Amniotic epithelial cell (primary cell): ENCODE measurements around the gene MALRD1.

Experiments used
- DNase-seq: peaks from one replicate; pipeline ENCODE4 v3.0.0-alpha.2; 2010; ENCODE audit warnings: low read depth

The MALRD1 gene

GRCh38 chr10:19654576-19654975 is 606.0 kb downstream of the MALRD1 start:
- DNase-seq = peak; percentile 87

- peak; percentile 51 for DNase-seq
Observed at GRCh38 chr10:19656420-19657042, 607.9 kb downstream of the MALRD1 start.

- DNase-seq = peak; percentile 33
Observed at GRCh38 chr10:19658131-19658530, 609.5 kb downstream of the MALRD1 start.

- DNase-seq = no peak
Observed at GRCh38 chr10:19658622-19659233, 610.1 kb downstream of the MALRD1 start.

- DNase-seq = peak; percentile 38
Observed at GRCh38 chr10:19659920-19660655, 611.5 kb downstream of the MALRD1 start.

GRCh38 chr10:19663344-19663743 is 614.7 kb downstream of the MALRD1 start:
- DNase-seq = no peak

GRCh38 chr10:19668116-19668515 is 619.5 kb downstream of the MALRD1 start:
- DNase-seq = no peak

GRCh38 chr10:19676063-19676462 is 627.5 kb downstream of the MALRD1 start:
- DNase-seq = no peak

GRCh38 chr10:19683356-19683755 is 634.8 kb downstream of the MALRD1 start:
- peak; percentile 56 for DNase-seq

- peak; percentile 54 for DNase-seq
Observed at GRCh38 chr10:19683960-19684359, 635.4 kb downstream of the MALRD1 start.

GRCh38 chr10:19688344-19688743 is 639.7 kb downstream of the MALRD1 start:
- peak; percentile 8 for DNase-seq

- no peak for DNase-seq
Observed at GRCh38 chr10:19689231-19689630, 640.6 kb downstream of the MALRD1 start.

GRCh38 chr10:19699299-19699698 is 650.7 kb downstream of the MALRD1 start:
- no peak for DNase-seq

- DNase-seq = no peak
Observed at GRCh38 chr10:19701427-19702052, 652.9 kb downstream of the MALRD1 start.

- peak; percentile 77 for DNase-seq
Observed at GRCh38 chr10:19702215-19702614, 653.6 kb downstream of the MALRD1 start.

- peak; percentile 43 for DNase-seq
Observed at GRCh38 chr10:19704544-19704943, 655.9 kb downstream of the MALRD1 start.

- DNase-seq = no peak
Observed at GRCh38 chr10:19705250-19705649, 656.6 kb downstream of the MALRD1 start.

- no peak for DNase-seq
Observed at GRCh38 chr10:19706904-19707303, 658.3 kb downstream of the MALRD1 start.

- peak; percentile 48 for DNase-seq
Observed at GRCh38 chr10:19707376-19707775, 658.8 kb downstream of the MALRD1 start.

- DNase-seq = no peak
Observed at GRCh38 chr10:19708031-19708430, 659.4 kb downstream of the MALRD1 start.

- no peak for DNase-seq
Observed at GRCh38 chr10:19710600-19710999, 662.0 kb downstream of the MALRD1 start.

- peak; percentile 78 for DNase-seq
Observed at GRCh38 chr10:19713159-19713558, 664.6 kb downstream of the MALRD1 start.
